ENCODE data around the gene CBX8. TPM values are rescaled to one million over a fixed set of nuclear protein-coding genes. Genes with fewer than 3 reads are reported as not detected.

Gene CBX8
- polyA plus RNA-seq, 3 donors = 0.51 to 2.5 (median 2.5) TPM

DNA sequence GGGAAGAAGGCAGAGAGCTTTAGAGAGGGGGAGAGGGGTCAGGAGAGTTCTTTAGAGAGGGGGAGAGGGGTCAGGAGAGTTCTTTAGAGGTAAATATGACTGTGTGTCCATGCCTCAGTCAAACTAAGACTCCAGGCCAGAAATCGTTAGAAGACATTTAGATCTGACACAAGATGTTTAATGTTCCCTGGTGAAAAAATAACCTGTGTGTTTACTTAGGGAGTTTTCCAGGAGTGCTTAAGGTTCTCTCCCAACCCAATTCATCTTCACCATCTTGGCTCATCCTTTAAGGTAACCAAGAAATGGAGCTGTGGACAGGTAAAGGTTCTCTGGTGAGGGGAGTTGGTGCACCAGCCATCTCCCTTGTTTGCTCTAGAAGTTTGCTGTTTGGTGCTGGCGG is 32.6 kb upstream of the CBX8 start:
- H3K4me3 ChIP-seq (replicated peaks in 1 of 3; ENCODE audit: low read depth in 2 of 3, low read length in 3 of 3) = no peak overlapping the region
- no peak for DNase-seq
- Mint-ChIP-seq H3K27ac (peak overlapping the region in 1 of 7 donors; percentile 31), H3K4me3 (no peak overlapping the region), H3K9me3 (no peaks in the 10 kb centered on the region), H3K27me3 (ENCODE audit: low read depth in 3 of 3) (peaks cover 8 to 17% (median 15%) of the 10 kb centered on the region in 3 donors), H3K4me1 (peaks cover 57% of the 10 kb centered on the region), H3K36me3 (peaks cover 6 to 11% of the 10 kb centered on the region in 2 donors)
- peaks cover 10% of the 10 kb centered on the region for H3K79me2 ChIP-seq (ENCODE audit: insufficient read depth, low read length)
- H3K4me1 ChIP-seq (ENCODE audit: control insufficient read depth in 1 of 2, insufficient read depth in 2 of 2, low read length in 2 of 2) = peaks cover 52 to 71% of the 10 kb centered on the region in 2 donors
- peaks cover 6 to 10% of the 10 kb centered on the region in 2 donors for H3K36me3 ChIP-seq (replicated peaks in 1 of 2; ENCODE audit: control insufficient read depth in 1 of 2, insufficient read depth in 2 of 2, low read length in 2 of 2)
- intact Hi-C loops (cut with micrococcal nuclease) = no loop called here
- H3K9me3 ChIP-seq (replicated peaks in 1 of 2; ENCODE audit: control insufficient read depth in 1 of 2, insufficient read depth in 1 of 2, low read length in 2 of 2) = no peaks in the 10 kb centered on the region
- no peak overlapping the region for H3K9ac ChIP-seq (ENCODE audit: insufficient read depth, low read length, poor library complexity, severe bottlenecking)
- TF ChIP-seq CTCF (IDR thresholded peaks at IDR 0.05) = no peak
- H2AFZ ChIP-seq (ENCODE audit: insufficient read depth, low read depth, low read length, poor library complexity, severe bottlenecking) = no peak overlapping the region
- peaks cover 43% of the 10 kb centered on the region for H4K20me1 ChIP-seq (ENCODE audit: insufficient read depth, low read length)
- H3K27ac ChIP-seq (ENCODE audit: low read depth in 1 of 2, low read length in 2 of 2) = no peak overlapping the region
- WGBS (ENCODE audit: insufficient coverage) = 33% methylated on average over 1 of the region's 2 CpGs
- no peak overlapping the region for H3K4me2 ChIP-seq (replicated peaks; ENCODE audit: extremely low read depth, low read length, poor library complexity, severe bottlenecking)
- no peaks in the 10 kb centered on the region for H3K27me3 ChIP-seq (ENCODE audit: control insufficient read depth in 2 of 2, insufficient read depth in 2 of 2, low read length in 2 of 2)

GRCh38 chr17:79829004-79829403 is 32.1 kb upstream of the CBX8 start:
- no CpG with 5 or more reads among the region's 2 CpGs for WGBS (ENCODE audit: insufficient coverage)
- Histone ChIP-seq H3K4me1 (ENCODE audit: control insufficient read depth in 1 of 2, insufficient read depth in 2 of 2, low read length in 2 of 2) (peaks cover 52 to 69% of the 10 kb centered on the region in 2 donors), H3K4me2 (replicated peaks; ENCODE audit: extremely low read depth, low read length, poor library complexity, severe bottlenecking) (no peak overlapping the region), H3K36me3 (replicated peaks in 1 of 2; ENCODE audit: control insufficient read depth in 1 of 2, insufficient read depth in 2 of 2, low read length in 2 of 2) (peaks cover 4 to 6% of the 10 kb centered on the region in 2 donors), H3K79me2 (ENCODE audit: insufficient read depth, low read length) (peaks cover 5% of the 10 kb centered on the region), H3K4me3 (replicated peaks in 1 of 3; ENCODE audit: low read depth in 2 of 3, low read length in 3 of 3) (no peak overlapping the region), H3K9ac (ENCODE audit: insufficient read depth, low read length, poor library complexity, severe bottlenecking) (no peak overlapping the region), H3K27me3 (ENCODE audit: control insufficient read depth in 2 of 2, insufficient read depth in 2 of 2, low read length in 2 of 2) (no peaks in the 10 kb centered on the region), H3K27ac (ENCODE audit: low read depth in 1 of 2, low read length in 2 of 2) (no peak overlapping the region), H2AFZ (ENCODE audit: insufficient read depth, low read depth, low read length, poor library complexity, severe bottlenecking) (no peak overlapping the region), H3K9me3 (replicated peaks in 1 of 2; ENCODE audit: control insufficient read depth in 1 of 2, insufficient read depth in 1 of 2, low read length in 2 of 2) (no peaks in the 10 kb centered on the region), H4K20me1 (ENCODE audit: insufficient read depth, low read length) (peaks cover 38% of the 10 kb centered on the region)
- intact Hi-C loops (cut with micrococcal nuclease) = no loop called here
- no peak overlapping the region for H3K4me3 Mint-ChIP-seq
- H3K27ac Mint-ChIP-seq = peak overlapping the region in 1 of 7 donors; percentile 31
- no peak for TF ChIP-seq CTCF (IDR thresholded peaks at IDR 0.05)
- no peaks in the 10 kb centered on the region for H3K9me3 Mint-ChIP-seq
- H3K36me3 Mint-ChIP-seq = peaks cover 4 to 7% of the 10 kb centered on the region in 2 donors
- DNase-seq = no peak
- peaks cover 57% of the 10 kb centered on the region for H3K4me1 Mint-ChIP-seq
- H3K27me3 Mint-ChIP-seq (ENCODE audit: low read depth in 3 of 3) = peaks cover 9 to 19% (median 17%) of the 10 kb centered on the region in 3 donors
